GM12878 (cell line): ENCODE measurements around the gene SPHK2. TPM values are rescaled to one million over a fixed set of nuclear protein-coding genes. Genes with fewer than 3 reads are reported as not detected.

ENCODE experiments used
- BACH1 ChIP-seq: fragments of 450-650 bp; IDR thresholded peaks from 2 replicates; pipeline ENCODE4 v1.6.1; 2017; ENCODE audit warnings: mild to moderate bottlenecking, borderline replicate concordance
- BRCA1 ChIP-seq: IDR thresholded peaks from 2 replicates; pipeline ENCODE4 v1.6.1; 2011; ENCODE audit warnings: low read depth, low read length, improper control_type of control experiment
- FOXK2 ChIP-seq: fragments of 450-650 bp; IDR thresholded peaks from 2 replicates; pipeline ENCODE4 v1.6.1; 2017; ENCODE audit warnings: mild to moderate bottlenecking, moderate library complexity
- KAT2A ChIP-seq: conservative IDR thresholded peaks from 2 replicates; pipeline ENCODE4 v1.6.1; 2011; ENCODE audit warnings: low read depth, low read length; ENCODE audit not compliant: control insufficient read depth
- MLLT1 ChIP-seq: fragments of 450-650 bp; IDR thresholded peaks from 2 replicates; pipeline ENCODE4 v1.6.1; 2016; ENCODE audit warnings: mild to moderate bottlenecking
- RELB ChIP-seq: fragments of 450-650 bp; IDR thresholded peaks from 2 replicates; pipeline ENCODE4 v1.6.1; 2017; ENCODE audit warnings: low read depth, mild to moderate bottlenecking, moderate library complexity
- SPI1 ChIP-seq: IDR thresholded peaks from 2 replicates; pipeline ENCODE4 v1.6.1; 2011; ENCODE audit warnings: low read depth, mild to moderate bottlenecking, low read length, moderate library complexity, borderline replicate concordance; ENCODE audit not compliant: insufficient read depth
- polyA plus RNA-seq, 11 experiments: library from polyadenylated mRNA; depleted of rRNA in 4 of 11; unstranded in 6 of 11; stranded (reverse) in 5 of 11; fragments of >200 nt; fragmentation: Nextera tagmentation in 4 of 11; fragmentation: Illumina TruSeq in 1 of 11; extraction: Ambion mirVana in 4 of 11; extraction: Trizol in 1 of 11; gene quantifications; 1 replicate in 1 of 11; 2 replicates in 10 of 11; pipeline versions ENCODE4 v1.2.1 to v1.2.3, GENCODE V29; 2011 to 2016; ENCODE audit warnings: inconsistent platforms in 2 of 11, missing spikeins in 2 of 11, low read depth in 1 of 11
- total RNA-seq, 4 experiments: library from RNA; depleted of rRNA in 3 of 4; stranded (reverse); fragments of >200 nt in 3 of 4; fragmentation: Illumina TruSeq in 1 of 4; extraction: Trizol in 1 of 4; gene quantifications; 2 replicates each; pipeline versions ENCODE4 v1.2.1 to v1.2.3, GENCODE V29; 2013 to 2021
- TF ChIP-seq, protein P1 (sequence below): fragments of 450-650 bp; IDR thresholded peaks from 2 replicates; pipeline ENCODE4 v1.6.1; 2018; ENCODE audit warnings: borderline replicate concordance, mild to moderate bottlenecking; ENCODE audit not compliant: partially characterized antibody
- TF ChIP-seq, protein P2 (sequence below): fragments of 450-650 bp; IDR thresholded peaks from 2 replicates; pipeline ENCODE4 v1.6.1; 2018; ENCODE audit warnings: mild to moderate bottlenecking, low read depth, moderate library complexity; ENCODE audit not compliant: partially characterized antibody
- TF ChIP-seq, protein P3 (sequence below): fragments of 450-650 bp; IDR thresholded peaks from 2 replicates; pipeline ENCODE4 v1.6.1; 2017; ENCODE audit warnings: antibody characterized with exemption, mild to moderate bottlenecking, moderate library complexity
- TF ChIP-seq, protein P4 (sequence below): IDR thresholded peaks from 2 replicates; pipeline ENCODE4 v1.6.1; 2012; ENCODE audit warnings: improper control_type of control experiment, low read depth, low read length; ENCODE audit not compliant: insufficient replicate concordance

The SPHK2 gene
- total and polyA plus RNA-seq, 10 of the 15 experiments (the other 5 are each of a cell fraction or from before 2014, with no cell fraction given) = 0.37 to 40.5 (median 11.2) TPM

GRCh38 chr19:48637449-48637947, 18.2 kb downstream of the SPHK2 start (continued):
- TF ChIP-seq, protein P1, sequence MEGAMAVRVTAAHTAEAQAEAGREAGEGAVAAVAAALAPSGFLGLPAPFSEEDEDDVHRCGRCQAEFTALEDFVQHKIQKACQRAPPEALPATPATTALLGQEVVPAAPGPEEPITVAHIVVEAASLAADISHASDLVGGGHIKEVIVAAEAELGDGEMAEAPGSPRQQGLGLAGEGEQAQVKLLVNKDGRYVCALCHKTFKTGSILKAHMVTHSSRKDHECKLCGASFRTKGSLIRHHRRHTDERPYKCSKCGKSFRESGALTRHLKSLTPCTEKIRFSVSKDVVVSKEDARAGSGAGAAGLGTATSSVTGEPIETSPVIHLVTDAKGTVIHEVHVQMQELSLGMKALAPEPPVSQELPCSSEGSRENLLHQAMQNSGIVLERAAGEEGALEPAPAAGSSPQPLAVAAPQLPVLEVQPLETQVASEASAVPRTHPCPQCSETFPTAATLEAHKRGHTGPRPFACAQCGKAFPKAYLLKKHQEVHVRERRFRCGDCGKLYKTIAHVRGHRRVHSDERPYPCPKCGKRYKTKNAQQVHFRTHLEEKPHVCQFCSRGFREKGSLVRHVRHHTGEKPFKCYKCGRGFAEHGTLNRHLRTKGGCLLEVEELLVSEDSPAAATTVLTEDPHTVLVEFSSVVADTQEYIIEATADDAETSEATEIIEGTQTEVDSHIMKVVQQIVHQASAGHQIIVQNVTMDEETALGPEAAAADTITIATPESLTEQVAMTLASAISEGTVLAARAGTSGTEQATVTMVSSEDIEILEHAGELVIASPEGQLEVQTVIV = peak; percentile 92
- peak; percentile 100 for TF ChIP-seq RELB
- no peak for TF ChIP-seq FOXK2
- TF ChIP-seq, protein P2, sequence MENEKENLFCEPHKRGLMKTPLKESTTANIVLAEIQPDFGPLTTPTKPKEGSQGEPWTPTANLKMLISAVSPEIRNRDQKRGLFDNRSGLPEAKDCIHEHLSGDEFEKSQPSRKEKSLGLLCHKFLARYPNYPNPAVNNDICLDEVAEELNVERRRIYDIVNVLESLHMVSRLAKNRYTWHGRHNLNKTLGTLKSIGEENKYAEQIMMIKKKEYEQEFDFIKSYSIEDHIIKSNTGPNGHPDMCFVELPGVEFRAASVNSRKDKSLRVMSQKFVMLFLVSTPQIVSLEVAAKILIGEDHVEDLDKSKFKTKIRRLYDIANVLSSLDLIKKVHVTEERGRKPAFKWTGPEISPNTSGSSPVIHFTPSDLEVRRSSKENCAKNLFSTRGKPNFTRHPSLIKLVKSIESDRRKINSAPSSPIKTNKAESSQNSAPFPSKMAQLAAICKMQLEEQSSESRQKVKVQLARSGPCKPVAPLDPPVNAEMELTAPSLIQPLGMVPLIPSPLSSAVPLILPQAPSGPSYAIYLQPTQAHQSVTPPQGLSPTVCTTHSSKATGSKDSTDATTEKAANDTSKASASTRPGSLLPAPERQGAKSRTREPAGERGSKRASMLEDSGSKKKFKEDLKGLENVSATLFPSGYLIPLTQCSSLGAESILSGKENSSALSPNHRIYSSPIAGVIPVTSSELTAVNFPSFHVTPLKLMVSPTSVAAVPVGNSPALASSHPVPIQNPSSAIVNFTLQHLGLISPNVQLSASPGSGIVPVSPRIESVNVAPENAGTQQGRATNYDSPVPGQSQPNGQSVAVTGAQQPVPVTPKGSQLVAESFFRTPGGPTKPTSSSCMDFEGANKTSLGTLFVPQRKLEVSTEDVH = no peak
- TF ChIP-seq BACH1 = no peak; the same call in 1 of the 2 replicates
- no peak for TF ChIP-seq BRCA1
- TF ChIP-seq, protein P3, sequence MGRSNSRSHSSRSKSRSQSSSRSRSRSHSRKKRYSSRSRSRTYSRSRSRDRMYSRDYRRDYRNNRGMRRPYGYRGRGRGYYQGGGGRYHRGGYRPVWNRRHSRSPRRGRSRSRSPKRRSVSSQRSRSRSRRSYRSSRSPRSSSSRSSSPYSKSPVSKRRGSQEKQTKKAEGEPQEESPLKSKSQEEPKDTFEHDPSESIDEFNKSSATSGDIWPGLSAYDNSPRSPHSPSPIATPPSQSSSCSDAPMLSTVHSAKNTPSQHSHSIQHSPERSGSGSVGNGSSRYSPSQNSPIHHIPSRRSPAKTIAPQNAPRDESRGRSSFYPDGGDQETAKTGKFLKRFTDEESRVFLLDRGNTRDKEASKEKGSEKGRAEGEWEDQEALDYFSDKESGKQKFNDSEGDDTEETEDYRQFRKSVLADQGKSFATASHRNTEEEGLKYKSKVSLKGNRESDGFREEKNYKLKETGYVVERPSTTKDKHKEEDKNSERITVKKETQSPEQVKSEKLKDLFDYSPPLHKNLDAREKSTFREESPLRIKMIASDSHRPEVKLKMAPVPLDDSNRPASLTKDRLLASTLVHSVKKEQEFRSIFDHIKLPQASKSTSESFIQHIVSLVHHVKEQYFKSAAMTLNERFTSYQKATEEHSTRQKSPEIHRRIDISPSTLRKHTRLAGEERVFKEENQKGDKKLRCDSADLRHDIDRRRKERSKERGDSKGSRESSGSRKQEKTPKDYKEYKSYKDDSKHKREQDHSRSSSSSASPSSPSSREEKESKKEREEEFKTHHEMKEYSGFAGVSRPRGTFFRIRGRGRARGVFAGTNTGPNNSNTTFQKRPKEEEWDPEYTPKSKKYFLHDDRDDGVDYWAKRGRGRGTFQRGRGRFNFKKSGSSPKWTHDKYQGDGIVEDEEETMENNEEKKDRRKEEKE = no peak
- TF ChIP-seq, protein P4, sequence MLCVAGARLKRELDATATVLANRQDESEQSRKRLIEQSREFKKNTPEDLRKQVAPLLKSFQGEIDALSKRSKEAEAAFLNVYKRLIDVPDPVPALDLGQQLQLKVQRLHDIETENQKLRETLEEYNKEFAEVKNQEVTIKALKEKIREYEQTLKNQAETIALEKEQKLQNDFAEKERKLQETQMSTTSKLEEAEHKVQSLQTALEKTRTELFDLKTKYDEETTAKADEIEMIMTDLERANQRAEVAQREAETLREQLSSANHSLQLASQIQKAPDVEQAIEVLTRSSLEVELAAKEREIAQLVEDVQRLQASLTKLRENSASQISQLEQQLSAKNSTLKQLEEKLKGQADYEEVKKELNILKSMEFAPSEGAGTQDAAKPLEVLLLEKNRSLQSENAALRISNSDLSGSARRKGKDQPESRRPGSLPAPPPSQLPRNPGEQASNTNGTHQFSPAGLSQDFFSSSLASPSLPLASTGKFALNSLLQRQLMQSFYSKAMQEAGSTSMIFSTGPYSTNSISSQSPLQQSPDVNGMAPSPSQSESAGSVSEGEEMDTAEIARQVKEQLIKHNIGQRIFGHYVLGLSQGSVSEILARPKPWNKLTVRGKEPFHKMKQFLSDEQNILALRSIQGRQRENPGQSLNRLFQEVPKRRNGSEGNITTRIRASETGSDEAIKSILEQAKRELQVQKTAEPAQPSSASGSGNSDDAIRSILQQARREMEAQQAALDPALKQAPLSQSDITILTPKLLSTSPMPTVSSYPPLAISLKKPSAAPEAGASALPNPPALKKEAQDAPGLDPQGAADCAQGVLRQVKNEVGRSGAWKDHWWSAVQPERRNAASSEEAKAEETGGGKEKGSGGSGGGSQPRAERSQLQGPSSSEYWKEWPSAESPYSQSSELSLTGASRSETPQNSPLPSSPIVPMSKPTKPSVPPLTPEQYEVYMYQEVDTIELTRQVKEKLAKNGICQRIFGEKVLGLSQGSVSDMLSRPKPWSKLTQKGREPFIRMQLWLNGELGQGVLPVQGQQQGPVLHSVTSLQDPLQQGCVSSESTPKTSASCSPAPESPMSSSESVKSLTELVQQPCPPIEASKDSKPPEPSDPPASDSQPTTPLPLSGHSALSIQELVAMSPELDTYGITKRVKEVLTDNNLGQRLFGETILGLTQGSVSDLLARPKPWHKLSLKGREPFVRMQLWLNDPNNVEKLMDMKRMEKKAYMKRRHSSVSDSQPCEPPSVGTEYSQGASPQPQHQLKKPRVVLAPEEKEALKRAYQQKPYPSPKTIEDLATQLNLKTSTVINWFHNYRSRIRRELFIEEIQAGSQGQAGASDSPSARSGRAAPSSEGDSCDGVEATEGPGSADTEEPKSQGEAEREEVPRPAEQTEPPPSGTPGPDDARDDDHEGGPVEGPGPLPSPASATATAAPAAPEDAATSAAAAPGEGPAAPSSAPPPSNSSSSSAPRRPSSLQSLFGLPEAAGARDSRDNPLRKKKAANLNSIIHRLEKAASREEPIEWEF = peak; percentile 13
- TF ChIP-seq SPI1 = 0 out of 2 replicates have a peak, but pooled peaks have one; percentile 28
- peak; percentile 83; the same call in 1 of the 2 replicates for TF ChIP-seq MLLT1
- no peak for TF ChIP-seq KAT2A
